K562 (cell line): ENCODE measurements around the gene EPHB4. TPM values are rescaled to one million over a fixed set of nuclear protein-coding genes. Genes with fewer than 3 reads are reported as not detected.

Experiments used
- HDAC2 ChIP-seq: fragments of 450-650 bp; IDR thresholded peaks from 2 replicates; pipeline ENCODE4 v1.6.1; 2016; ENCODE audit warnings: mild to moderate bottlenecking
- NFRKB ChIP-seq: fragments of 450-650 bp; IDR thresholded peaks from 2 replicates; pipeline ENCODE4 v1.6.1; 2016; ENCODE audit warnings: low read depth
- TRIM24 ChIP-seq, 2 experiments: fragments of 450-650 bp; IDR thresholded peaks; 2 replicates each; pipeline ENCODE4 v1.6.1; 2016
- ZBTB1 ChIP-seq: sonication (generic); formaldehyde crosslinking; IDR thresholded peaks from 2 replicates; pipeline ENCODE4 v1.8.1; 2023; ENCODE audit warnings: missing genetic modification reagents, low read depth, mild to moderate bottlenecking, borderline replicate concordance
- ZNF318 ChIP-seq, 2 experiments: fragments of 450-650 bp; IDR thresholded peaks; 2 replicates each; pipeline ENCODE4 v1.6.1; 2016; ENCODE audit warnings: mild to moderate bottlenecking in 2 of 2, borderline replicate concordance in 1 of 2, low read depth in 1 of 2, moderate library complexity in 1 of 2
- ZNF408 ChIP-seq: fragments of 250-450 bp; sonication (Bioruptor Pico); IDR thresholded peaks from 2 replicates; pipeline ENCODE4 v1.4.0; 2020; ENCODE audit warnings: low read depth, mild to moderate bottlenecking, moderate library complexity
- ZNF507 ChIP-seq: conservative IDR thresholded peaks from 2 replicates; pipeline ENCODE4 v1.6.1; 2017; ENCODE audit warnings: missing genetic modification characterization, missing compliant biosample characterization
- polyA plus RNA-seq, 8 experiments: library from polyadenylated mRNA; depleted of rRNA in 4 of 8; stranded (reverse) in 5 of 8; unstranded in 3 of 8; fragments of >200 nt; fragmentation: Nextera tagmentation in 2 of 8; fragmentation: Illumina TruSeq in 1 of 8; extraction: Ambion mirVana in 2 of 8; extraction: Trizol in 1 of 8; gene quantifications; 2 replicates each; pipeline versions ENCODE4 v1.2.1 to v1.2.3, GENCODE V29; 2011 to 2014; ENCODE audit warnings: inconsistent platforms in 1 of 8, missing spikeins in 1 of 8
- total RNA-seq, 7 experiments: library from RNA; depleted of rRNA in 6 of 7; stranded (reverse); fragments of >200 nt in 6 of 7; fragmentation: Illumina TruSeq in 2 of 7; extraction: Trizol in 2 of 7; gene quantifications; 2 replicates each; pipeline versions ENCODE4 v1.2.1 to v1.2.3, GENCODE V29; 2011 to 2021; ENCODE audit warnings: low replicate concordance in 1 of 7
- TF ChIP-seq, protein P1 (sequence below): fragments of 250-450 bp; sonication (Bioruptor Pico); IDR thresholded peaks from 2 replicates; pipeline ENCODE4 v1.8.0; 2022; ENCODE audit warnings: moderate library complexity, mild to moderate bottlenecking, inconsistent platforms
- TF ChIP-seq, protein P2 (sequence below), 3 experiments: fragments of 200-800 bp in 1 of 3; sonication (Bioruptor generic) in 1 of 3; sonication (generic) in 1 of 3; formaldehyde crosslinking in 1 of 3; IDR thresholded peaks; 2 replicates each; pipeline versions ENCODE4 v1.6.1 to v1.8.0; 2016 to 2022; ENCODE audit warnings: mild to moderate bottlenecking in 2 of 3, missing compliant biosample characterization in 2 of 3, missing genetic modification characterization in 2 of 3, missing genetic modification reagents in 1 of 3
- TF ChIP-seq, protein P3 (sequence below): IDR thresholded peaks from 3 replicates; pipeline ENCODE4 v1.6.1; 2011; ENCODE audit warnings: borderline replicate concordance, mild to moderate bottlenecking, moderate library complexity; ENCODE audit not compliant: insufficient read length; ENCODE audit errors: extremely low read depth

The EPHB4 gene
- total and polyA plus RNA-seq, 9 of the 15 experiments (the other 6 are each of a cell fraction or from before 2014, with no cell fraction given) = 1.2 to 82.1 (median 37.9) TPM

DNA sequence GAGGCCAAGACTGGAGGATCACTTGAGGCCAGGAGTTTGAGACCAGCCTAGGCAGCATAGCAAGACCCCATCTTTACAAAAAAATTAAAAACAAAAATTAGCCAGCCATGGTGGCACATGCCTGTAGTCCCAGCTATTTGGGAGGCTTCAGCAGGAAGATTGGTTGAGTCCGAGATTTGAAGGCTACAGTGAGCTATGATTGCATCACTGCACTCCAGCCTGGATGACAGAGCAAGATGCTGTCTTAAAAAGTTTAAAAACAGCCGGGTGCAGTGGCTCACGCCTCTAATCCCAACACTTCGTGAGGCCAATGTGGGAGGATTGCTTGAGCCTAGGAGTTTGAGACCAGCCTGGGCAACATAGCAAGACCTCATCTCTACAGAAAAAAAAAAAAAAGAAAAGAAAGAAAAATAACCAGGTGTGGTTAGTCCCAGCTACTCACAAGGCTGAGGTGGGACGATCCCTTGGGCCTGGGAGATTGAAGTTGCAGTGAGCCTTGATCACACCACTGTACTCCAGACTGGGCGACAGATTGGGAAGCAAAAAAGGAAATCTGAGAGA, 49.2 kb downstream of the EPHB4 start (continued):
- TF ChIP-seq ZNF318 (IDR thresholded peaks at IDR 0.05; ENCODE audit: borderline replicate concordance in 1 of 2, low read depth in 1 of 2) (0 out of 4 replicates have a peak, but pooled peaks of 1 of the 2 experiments have one; percentile 27), NFRKB (no peak), TRIM24 (IDR thresholded peaks at IDR 0.05) (peak in 1 of 2 experiments; percentile 49; a peak in 1 of 4 replicates), ZNF408 (CRISPR knock-in tag) (no peak), HDAC2 (0 out of 2 replicates have a peak, but pooled peaks have one; percentile 54), ZNF507 (tag) (no peak), ZBTB1 (CRISPR knock-in tag) (no peak)
- TF ChIP-seq, protein P1, sequence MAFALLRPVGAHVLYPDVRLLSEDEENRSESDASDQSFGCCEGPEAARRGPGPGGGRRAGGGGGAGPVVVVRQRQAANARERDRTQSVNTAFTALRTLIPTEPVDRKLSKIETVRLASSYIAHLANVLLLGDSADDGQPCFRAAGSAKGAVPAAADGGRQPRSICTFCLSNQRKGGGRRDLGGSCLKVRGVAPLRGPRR (CRISPR knock-in tag) = no peak
- TF ChIP-seq, protein P2, sequence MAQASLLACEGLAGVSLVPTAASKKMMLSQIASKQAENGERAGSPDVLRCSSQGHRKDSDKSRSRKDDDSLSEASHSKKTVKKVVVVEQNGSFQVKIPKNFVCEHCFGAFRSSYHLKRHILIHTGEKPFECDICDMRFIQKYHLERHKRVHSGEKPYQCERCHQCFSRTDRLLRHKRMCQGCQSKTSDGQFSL (CRISPR knock-in tag; IDR thresholded peaks at IDR 0.05) = no peak
- TF ChIP-seq, protein P2 (tag; IDR thresholded peaks at IDR 0.05) = no peak
- TF ChIP-seq, protein P3, sequence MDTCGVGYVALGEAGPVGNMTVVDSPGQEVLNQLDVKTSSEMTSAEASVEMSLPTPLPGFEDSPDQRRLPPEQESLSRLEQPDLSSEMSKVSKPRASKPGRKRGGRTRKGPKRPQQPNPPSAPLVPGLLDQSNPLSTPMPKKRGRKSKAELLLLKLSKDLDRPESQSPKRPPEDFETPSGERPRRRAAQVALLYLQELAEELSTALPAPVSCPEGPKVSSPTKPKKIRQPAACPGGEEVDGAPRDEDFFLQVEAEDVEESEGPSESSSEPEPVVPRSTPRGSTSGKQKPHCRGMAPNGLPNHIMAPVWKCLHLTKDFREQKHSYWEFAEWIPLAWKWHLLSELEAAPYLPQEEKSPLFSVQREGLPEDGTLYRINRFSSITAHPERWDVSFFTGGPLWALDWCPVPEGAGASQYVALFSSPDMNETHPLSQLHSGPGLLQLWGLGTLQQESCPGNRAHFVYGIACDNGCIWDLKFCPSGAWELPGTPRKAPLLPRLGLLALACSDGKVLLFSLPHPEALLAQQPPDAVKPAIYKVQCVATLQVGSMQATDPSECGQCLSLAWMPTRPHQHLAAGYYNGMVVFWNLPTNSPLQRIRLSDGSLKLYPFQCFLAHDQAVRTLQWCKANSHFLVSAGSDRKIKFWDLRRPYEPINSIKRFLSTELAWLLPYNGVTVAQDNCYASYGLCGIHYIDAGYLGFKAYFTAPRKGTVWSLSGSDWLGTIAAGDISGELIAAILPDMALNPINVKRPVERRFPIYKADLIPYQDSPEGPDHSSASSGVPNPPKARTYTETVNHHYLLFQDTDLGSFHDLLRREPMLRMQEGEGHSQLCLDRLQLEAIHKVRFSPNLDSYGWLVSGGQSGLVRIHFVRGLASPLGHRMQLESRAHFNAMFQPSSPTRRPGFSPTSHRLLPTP = no peak
